Choroid plexus epithelial cell (primary cell): ENCODE measurements around the gene MYBPC3.

Experiments used
- DNase-seq: peaks from one replicate; pipeline ENCODE4 v3.0.0-alpha.2; 2010; ENCODE audit warnings: low read depth
- H3K4me3 ChIP-seq: 2 replicates; pipeline ENCODE4 v1.5.1; 2011; ENCODE audit warnings: low read depth, mild to moderate bottlenecking, control low read depth, low read length, moderate library complexity
- CTCF ChIP-seq: conservative IDR thresholded peaks from 2 replicates; pipeline ENCODE4 v1.5.1; 2011; ENCODE audit warnings: low read depth, mild to moderate bottlenecking, control low read depth, inconsistent platforms, low read length, moderate library complexity

The MYBPC3 gene

DNA sequence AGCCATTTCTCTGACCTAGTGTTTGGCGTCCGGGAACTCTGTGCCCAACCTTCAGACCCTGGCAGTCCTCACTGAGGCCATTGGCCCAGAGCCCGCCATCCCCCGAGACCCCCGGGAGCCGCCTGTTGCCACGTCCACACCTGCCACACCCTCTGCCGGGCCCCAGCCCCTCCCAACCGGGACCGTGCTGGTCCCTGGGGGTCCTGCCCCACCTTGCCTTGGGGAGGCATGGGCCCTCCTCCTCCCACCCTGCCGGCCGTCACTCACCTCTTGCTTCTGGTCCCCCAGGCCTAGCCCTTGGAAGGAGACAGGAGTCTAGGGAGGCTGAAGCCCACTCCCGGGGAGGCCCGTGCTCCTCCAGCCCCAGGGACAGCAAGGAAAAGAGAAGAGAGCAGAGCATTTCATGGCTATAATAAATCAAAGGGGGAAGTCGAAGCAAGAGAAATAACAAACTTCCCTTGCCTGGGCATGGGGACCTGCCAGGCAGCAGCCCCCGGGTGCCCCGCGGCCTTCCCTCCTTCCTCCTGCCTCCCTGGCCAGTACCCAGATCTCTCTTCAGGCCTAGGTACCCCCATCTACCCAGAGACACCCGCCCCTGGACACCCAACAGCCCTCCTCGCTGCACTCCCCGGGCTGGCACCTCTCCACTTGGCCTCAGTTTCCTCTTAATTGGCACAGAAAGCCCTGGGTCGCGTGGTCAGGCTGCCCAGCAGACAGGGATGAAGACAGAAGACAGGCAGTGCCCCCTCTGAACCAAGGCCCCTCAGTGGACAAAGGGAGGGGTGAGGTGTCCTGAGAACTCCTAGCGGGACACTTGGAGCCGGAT is 42.9 kb upstream of the MYBPC3 start:
- H3K4me3 ChIP-seq = no peak overlapping the region
- TF ChIP-seq CTCF = no peak
- no peak for DNase-seq

GRCh38 chr11:47394322-47395222 is 42.1 kb upstream of the MYBPC3 start:
- TF ChIP-seq CTCF = no peak
- H3K4me3 ChIP-seq = no peak overlapping the region
- peak; percentile 88 for DNase-seq

- TF ChIP-seq CTCF = no peak
- no peak for DNase-seq
- no peak overlapping the region for H3K4me3 ChIP-seq
Observed at GRCh38 chr11:47394050-47394321, 41.5 kb upstream of the MYBPC3 start.

DNA sequence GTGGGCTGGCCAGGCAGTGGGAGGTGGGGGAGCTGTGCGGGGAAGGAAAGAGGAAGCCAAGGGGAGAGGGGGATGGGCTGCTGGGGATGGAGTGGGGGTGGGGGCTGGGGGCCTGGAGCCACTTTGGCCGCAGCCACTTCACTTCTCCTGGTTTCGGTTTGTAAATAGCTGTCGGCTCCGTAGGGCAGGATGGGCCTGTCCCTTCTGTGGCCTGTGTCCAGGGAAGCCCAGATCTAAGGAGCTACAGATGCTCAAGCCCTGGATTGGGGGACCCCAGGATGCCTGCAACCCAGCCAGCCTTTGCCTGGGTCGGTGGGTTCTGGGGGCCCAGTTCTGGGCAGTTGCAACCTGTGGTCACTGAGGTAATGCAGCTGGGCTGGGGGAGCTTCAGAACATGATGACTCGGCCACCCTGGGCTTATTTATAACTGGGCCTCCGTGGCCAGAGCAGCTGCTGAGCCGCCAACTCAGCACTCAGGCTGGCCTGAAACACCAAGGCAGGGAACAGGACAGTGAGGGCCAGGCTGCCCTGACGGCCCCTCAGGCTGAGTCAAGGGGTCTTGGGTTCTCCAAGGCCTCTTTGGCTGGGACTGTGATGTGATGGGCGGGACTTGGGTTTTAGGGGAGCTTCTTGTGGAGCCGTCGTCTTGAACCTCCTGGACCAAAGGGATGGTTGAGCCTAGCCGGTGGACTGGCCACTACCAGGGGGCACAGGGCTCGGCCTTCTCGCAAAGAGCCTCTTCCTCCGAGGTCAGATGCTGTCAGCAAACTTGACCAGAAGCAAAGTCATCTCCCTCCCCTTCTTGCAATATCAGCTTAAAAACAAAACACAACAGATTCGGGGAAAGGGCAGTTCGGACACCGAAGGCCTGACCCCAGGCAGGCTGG is 40.9 kb upstream of the MYBPC3 start:
- peak; percentile 69 for DNase-seq
- H3K4me3 ChIP-seq = no peak overlapping the region
- TF ChIP-seq CTCF = no peak

GRCh38 chr11:47392546-47393162 is 40.2 kb upstream of the MYBPC3 start:
- no peak overlapping the region for H3K4me3 ChIP-seq
- no peak for DNase-seq
- TF ChIP-seq CTCF = no peak

DNA sequence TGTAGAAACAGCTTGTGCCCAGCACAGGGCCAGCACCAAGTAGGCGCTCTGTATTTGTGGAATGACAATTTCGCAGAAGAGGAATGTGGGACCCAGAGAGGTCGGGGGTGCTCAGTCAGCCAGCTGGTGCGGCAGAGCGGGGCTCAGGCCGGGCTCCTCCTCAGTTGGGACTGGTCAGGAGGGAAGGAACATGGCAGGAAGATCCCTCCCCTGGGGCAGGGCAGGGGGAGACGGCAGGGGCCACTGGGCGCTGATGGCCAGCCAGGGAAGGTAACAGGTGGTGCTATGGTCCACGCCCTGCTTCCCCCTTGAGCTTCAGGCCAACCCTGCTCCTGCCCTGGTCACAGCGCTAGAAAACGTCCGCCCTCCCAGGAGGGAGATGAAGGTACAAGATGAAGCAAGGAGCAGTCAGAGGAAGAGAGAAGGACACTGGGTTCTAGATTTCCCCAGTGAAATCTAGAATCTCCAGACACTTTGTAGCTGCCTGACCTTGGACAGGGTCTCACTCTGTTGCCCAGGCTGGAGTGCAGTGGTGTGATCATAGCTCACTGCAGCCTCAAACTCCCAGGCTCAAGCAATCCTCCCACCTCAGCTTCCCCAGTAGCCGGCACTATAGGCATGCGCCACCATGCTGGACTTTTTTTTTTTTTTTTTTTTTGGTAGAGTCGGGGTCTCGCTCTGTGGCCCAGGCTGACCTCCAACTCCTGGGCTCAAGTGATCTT is 39.4 kb upstream of the MYBPC3 start:
- no peak for DNase-seq
- no peak for TF ChIP-seq CTCF
- H3K4me3 ChIP-seq = no peak overlapping the region
